Right cardiac atrium (tissue), 5 donors: Measurements from ENCODE around the gene CHST13. TPM values are rescaled to one million over a fixed set of nuclear protein-coding genes. Genes with fewer than 3 reads are reported as not detected.

Source experiments
- ATAC-seq, 2 donors: fragments of 200-7000 bp; cut with Tn5 transposase; one replicate each; pipeline versions ENCODE4 v1.8.0 to v1.9.1; 2020; ENCODE audit warnings: moderate library complexity in 2 of 2, mild to moderate bottlenecking in 1 of 2
- DNase-seq, 3 donors: peaks; one replicate each; pipeline ENCODE4 v3.0.0-alpha.2; 2020
- H3K27ac ChIP-seq: one replicate; pipeline ENCODE4 v1.5.1; 2013; ENCODE audit warnings: mild to moderate bottlenecking, low read length, control low read depth, moderate library complexity
- H3K27me3 ChIP-seq: one replicate; pipeline ENCODE4 v1.6.1; 2013; ENCODE audit not compliant: control insufficient read depth, insufficient read depth
- H3K4me1 ChIP-seq: one replicate; pipeline ENCODE4 v1.6.1; 2013; ENCODE audit warnings: low read length; ENCODE audit not compliant: control insufficient read depth, insufficient read depth
- H3K4me3 ChIP-seq: one replicate; pipeline ENCODE4 v1.5.1; 2013; ENCODE audit warnings: low read length, control low read depth
- H3K9me3 ChIP-seq: one replicate; pipeline ENCODE4 v1.6.1; 2013; ENCODE audit warnings: low read length; ENCODE audit not compliant: control insufficient read depth
- WGBS: extraction: QIAGEN DNeasy Blood & Tissue Kit; methylation state at CpG from one replicate; pipeline ENCODE4 v1.1.7; 2013; 5-methylcytosine and 5-hydroxymethylcytosine counted together
- intact Hi-C, 4 donors: fragments of 100-400 bp; cut with DNase I; formaldehyde crosslinking; loops; one replicate each; pipeline versions ENCODE4 v1.11.0 to v1.14.0; 2022 to 2023
- polyA plus RNA-seq: library from polyadenylated mRNA; stranded (reverse); fragments of 200-250 nt; gene quantifications from one replicate; pipeline ENCODE4 v1.2.3, GENCODE V29; 2013
- total RNA-seq, 4 donors: library from RNA; stranded (reverse); fragmentation: NEBNext Ultra II Directional; extraction: Animal tissue kit (Norgen Biotek cat#: 25700); gene quantifications; one replicate each; pipeline ENCODE4 v1.2.1, GENCODE V29; 2021
- donor health status: healthy with polysubstance abuse.
- donor health status: DM: no; HTN: yes; CAD: no.
- donor health status: DM: no; HTN: no; CAD: no.
- donor health status: DM: no; HTN: yes; CAD: no; lungs with severe emphysema.
- donor health status: DM: yes; HTN: yes; CAD: no.

The CHST13 gene
- total and polyA plus RNA-seq, 5 donors = 0.11 to 0.59 (median 0.27) TPM; not detected in 1

DNA sequence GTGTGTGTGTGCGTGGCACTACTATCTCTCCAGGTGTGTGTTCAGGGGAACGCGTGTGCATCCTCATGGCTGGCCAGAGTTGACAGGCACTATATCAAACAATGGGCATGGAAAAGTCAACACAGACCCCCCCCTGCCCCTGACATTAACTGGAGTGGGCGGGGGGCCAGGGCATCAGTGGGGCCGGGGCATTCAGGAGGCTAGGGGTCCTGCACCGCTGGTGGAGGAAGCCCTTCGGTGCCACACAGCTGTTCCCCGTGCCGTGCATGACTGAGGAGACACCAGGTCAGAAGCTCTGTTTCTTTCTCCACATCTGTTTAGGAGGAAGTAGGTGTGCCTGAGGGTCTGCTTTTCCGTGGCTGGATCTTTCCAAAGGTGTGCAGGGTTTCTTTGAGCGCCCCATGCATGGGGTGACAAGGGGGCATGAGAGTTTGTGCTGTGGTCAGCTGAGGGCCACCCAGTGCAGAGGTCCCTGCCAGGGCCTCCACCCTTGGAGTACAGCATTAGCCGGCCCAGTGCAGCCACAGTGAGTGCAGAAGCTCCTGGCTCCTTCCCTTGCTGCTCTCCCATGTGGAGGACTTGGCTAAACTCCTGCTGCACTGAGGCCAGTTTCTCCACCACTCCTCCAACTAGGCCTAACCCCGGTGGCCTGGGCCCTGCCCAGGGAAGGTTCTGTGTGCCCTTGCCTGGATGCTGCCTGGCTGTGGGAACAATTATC, 27.3 kb downstream of the CHST13 start:
- H3K4me3 ChIP-seq = no peak overlapping the region
- no peak overlapping the region for H3K27ac ChIP-seq
- H3K9me3 ChIP-seq = no peaks in the 10 kb centered on the region
- peak in 1 of 2 donors; percentile 59 for ATAC-seq
- H3K27me3 ChIP-seq = no peaks in the 10 kb centered on the region
- intact Hi-C loops = no loop called here
- DNase-seq = peak in 2 of 3 donors; percentile 56 to 74
- 69% methylated on average over 13 of the region's 13 CpGs for WGBS
- H3K4me1 ChIP-seq = no peaks in the 10 kb centered on the region

DNA sequence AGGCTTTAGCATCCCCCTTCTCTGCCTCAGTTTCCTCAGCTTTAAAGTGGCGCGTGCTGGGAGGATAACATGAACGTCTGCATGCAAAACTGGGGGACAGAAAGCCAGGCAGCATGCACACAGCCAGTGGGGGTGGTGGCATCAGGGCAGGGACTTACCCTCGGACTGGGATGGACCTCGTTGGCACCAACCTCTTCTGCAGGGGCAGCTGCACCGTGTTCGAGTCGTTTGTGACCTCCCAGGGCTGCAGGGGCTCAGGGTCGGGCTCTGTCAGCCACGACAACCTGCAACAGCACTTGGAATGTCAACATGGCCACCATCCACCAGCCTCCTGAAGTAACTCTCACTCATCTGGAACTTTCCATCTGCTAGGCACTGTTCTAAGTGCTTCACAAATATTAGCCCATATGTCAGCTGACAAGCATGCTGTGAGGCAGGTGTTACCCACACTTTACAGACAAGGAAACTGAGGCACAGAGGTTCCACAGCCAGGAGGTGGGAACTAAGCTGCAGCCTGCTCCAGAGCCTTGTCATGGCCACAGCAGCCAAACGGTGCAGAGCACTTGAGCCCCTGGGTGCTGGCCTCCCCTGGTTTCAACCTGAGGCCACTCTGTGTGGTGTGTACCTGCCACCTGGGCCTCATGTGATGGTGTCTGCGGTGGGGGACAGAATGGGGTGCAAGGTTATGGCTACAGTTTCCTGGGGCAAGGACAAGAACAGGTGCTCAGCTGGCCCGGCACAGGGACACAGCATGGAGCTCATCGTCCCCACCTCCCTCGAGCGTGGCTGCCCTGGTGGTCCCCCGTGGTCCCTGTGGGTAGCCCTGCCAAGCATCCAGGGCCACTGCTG, 28.1 kb downstream of the CHST13 start:
- Histone ChIP-seq H3K27me3 (no peaks in the 10 kb centered on the region), H3K27ac (no peak overlapping the region), H3K9me3 (no peaks in the 10 kb centered on the region), H3K4me3 (no peak overlapping the region), H3K4me1 (no peaks in the 10 kb centered on the region)
- DNase-seq (no peak), ATAC-seq (no peak)
- WGBS = 74% methylated on average over 17 of the region's 17 CpGs
- intact Hi-C loops = no loop called here

DNA sequence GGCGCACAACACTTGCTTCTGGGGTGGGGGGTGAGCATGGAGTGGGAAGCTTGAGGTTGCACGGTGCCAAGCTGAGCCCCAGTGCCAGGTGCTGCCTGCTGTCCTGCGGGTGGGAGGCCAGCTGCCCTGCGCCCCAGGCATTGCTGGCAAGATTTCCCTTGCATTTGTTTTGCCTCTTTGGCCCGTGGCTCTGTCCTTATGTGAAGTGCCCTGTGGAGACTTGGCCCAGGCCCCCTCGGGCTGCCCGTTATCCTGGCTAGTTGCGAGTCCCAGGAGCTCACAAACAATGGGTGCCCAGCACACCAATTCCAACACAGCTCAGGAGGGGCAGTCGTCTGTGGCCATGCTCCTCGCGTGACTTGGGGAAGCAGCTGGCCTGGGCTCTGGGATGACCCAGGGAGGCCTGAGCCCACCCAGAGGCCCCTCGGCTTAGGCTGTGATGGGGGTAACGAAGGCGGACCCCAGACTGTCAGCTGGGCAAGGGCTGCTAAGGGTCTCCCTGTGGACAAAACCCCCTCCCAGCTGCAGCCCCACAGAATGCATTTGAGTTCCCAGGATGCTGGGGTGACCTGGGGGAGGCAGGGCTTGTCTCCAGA, 28.8 kb downstream of the CHST13 start:
- ATAC-seq (no peak), DNase-seq (peak in 1 of 3 donors; percentile 48)
- Histone ChIP-seq H3K4me3 (no peak overlapping the region), H3K9me3 (no peaks in the 10 kb centered on the region), H3K27ac (no peak overlapping the region), H3K27me3 (no peaks in the 10 kb centered on the region), H3K4me1 (no peaks in the 10 kb centered on the region)
- intact Hi-C loops = no loop called here
- WGBS = 77% methylated on average over 14 of the region's 14 CpGs

DNA sequence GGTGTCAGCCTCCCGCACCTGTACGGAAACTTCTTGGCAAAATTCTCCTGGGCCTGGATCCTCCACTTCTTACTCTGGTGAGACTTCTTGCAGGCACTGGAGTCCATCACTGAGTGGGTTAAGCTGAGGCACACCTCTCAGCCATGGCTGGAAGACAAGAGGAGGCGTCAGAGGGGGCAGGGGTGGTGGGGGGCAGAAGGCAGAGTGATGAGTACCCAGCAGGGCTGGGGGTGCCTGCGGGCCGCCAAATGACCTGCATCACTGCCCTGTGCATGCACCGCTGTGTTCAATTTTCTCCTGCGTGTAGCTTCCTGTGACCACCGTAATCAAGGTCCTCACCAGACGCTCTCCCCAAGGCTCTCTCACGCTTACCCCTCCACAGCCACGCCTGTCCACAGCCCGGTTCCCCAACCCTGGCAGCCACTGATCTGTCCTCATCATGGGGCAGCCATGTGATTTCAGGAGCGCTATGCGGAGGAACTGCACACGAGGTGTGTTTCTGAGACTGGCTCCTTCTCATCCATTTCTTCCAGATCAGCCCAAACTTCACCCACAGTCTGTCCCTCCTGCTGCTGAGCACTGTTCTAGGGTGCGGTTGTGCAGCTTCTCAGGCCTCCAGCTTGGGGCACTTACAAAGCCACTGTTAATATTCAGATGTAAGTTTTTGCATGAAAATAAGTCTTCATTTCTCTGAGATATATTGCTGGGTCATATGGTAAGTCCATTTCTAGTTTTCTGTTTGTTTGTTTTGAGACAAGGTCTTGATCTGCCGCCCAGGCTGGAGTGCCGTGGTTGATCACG, 29.5 kb downstream of the CHST13 start:
- WGBS = 78% methylated on average over 19 of the region's 19 CpGs

DNA sequence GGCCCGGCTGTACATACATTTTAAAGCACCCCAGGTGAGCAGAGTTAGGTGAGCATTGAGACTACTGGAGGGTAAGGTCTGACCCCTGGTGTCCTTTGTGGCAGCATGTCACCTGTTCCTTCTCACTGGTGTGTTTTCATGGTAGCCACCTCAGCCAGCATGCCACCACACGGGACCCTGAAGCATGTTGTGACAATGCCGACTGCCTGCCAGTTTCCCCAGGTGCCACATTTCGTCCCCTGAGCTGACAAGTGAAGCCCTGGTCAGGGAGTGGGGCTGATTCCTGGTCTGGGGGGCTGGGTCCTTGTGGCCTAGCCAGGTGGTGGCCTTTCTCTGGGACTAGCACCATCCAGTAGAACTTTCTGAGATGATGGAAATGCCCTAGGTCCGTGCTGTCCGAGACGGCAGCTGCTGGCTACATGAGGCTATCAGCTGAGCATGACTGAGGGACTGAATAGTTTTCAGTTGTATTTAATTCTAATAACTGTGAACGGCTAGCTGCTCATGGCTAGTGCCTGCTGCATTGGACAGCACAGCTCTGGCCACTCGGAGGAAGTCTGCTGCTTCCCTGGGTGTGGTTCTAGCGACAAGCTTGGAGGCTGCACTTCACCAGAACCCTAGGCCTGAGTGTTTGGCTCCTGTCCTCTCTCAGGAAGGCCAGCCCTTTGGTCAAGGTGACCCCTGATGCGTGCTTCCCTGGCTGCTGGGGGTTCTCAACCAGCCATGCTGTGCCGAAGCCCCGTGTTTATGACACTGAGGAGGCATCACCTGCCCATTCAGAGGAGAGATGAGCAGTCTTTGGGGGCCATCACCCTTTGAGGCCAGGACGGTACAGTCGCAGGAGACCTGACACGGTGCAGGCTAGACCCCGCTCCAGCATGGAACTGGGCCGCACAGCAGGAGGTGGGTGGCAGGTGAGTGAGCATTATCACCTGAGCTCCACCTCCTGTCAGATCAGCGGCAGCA, 30.9 kb downstream of the CHST13 start:
- peak in 1 of 3 donors; percentile 15 for DNase-seq
- Histone ChIP-seq H3K4me1 (no peaks in the 10 kb centered on the region), H3K9me3 (no peaks in the 10 kb centered on the region), H3K4me3 (no peak overlapping the region), H3K27ac (no peak overlapping the region), H3K27me3 (no peaks in the 10 kb centered on the region)
- no peak for ATAC-seq
- intact Hi-C loops = no loop called here
- WGBS = 88% methylated on average over 19 of the region's 19 CpGs

More for the DNA sequence above, 29.5 kb downstream of the CHST13 start:
- Histone ChIP-seq H3K4me1 (no peaks in the 10 kb centered on the region), H3K4me3 (no peak overlapping the region), H3K27me3 (no peaks in the 10 kb centered on the region), H3K27ac (no peak overlapping the region), H3K9me3 (no peaks in the 10 kb centered on the region)
- DNase-seq = peak in 1 of 3 donors; percentile 17
- intact Hi-C loops = no loop called here
- ATAC-seq = no peak

DNA sequence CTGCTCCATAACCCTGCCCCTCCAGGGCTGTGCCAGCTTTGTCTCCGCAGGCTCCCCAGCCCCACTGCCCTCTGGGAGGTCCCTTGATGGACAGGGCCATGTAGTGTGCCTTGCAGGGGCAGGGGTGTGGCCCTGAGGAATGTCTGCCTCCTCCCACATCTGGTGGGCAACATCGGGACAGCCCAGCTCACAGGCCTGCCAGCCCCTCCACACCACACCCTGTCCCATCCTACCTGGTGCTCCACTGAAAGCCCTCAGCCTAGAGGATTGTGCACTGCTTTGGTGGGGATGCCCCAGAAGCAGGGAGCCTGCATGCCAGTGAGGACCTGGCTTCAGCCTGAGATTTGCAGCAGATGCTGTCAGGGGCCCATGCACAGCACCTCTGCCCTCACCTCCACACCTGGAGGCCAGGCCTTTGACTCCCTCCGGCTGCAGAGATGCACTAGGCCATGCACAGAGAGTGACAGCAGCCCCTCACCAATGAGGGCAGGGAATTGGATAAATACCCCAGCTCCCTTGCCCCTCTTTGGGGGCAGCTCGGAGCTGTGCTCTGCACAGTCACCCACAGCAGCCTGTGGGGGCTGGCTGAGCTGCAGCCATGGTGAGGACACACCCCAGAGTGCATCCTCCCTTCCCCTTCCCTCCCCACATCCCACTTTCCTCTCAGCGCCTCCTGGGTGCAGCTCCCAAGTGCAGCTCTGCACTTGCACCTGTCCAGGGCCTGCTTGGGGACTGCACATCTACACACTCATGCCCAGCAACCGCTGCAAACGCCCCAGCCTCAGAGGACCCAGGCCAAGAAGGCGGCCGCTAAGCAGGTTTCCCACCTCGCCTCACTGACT, 32.1 kb downstream of the CHST13 start:
- 73% methylated on average over 10 of the region's 10 CpGs for WGBS
- H3K27me3 ChIP-seq = no peaks in the 10 kb centered on the region
- ATAC-seq = no peak
- no peak overlapping the region for H3K27ac ChIP-seq
- intact Hi-C loops = no loop called here
- no peaks in the 10 kb centered on the region for H3K4me1 ChIP-seq
- H3K4me3 ChIP-seq = no peak overlapping the region
- DNase-seq = peak in 1 of 3 donors; percentile 16
- no peaks in the 10 kb centered on the region for H3K9me3 ChIP-seq

DNA sequence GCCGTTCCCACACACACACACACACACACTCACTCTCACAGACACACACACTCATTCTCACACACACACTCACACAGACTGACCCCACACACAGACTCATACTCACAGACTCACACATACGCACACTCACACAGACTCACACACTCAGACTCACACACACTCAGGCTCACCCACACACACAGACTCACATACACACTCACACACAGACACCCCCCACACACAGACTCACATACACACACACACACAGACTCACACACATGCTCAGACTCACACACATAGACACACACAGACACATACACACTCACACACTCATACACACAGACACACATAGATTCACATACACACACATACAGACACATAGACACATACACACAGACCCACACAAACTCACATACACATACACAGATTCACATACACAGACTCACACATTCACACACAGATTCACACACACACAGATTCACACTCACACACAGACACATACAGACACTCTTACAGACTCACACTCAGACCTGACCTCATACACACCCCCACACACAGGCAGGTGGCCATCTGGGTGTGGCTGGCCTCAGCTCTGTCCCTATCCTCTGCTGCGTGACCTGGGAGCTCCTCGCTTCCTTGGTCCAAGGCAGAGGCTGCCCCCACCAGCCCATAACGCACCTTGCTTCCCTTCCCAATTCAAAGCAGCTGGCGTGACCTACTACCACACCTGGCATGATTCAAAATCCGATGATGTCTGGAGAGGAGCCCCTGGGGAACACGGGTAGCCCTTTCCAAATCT, 32.9 kb downstream of the CHST13 start:
- no peak overlapping the region for H3K4me3 ChIP-seq
- H3K27me3 ChIP-seq = no peaks in the 10 kb centered on the region
- H3K27ac ChIP-seq = no peak overlapping the region
- H3K9me3 ChIP-seq = no peaks in the 10 kb centered on the region
- no peaks in the 10 kb centered on the region for H3K4me1 ChIP-seq
- no peak for ATAC-seq
- no peak for DNase-seq
- intact Hi-C loops = no loop called here
- WGBS = 89% methylated on average over 8 of the region's 8 CpGs

DNA sequence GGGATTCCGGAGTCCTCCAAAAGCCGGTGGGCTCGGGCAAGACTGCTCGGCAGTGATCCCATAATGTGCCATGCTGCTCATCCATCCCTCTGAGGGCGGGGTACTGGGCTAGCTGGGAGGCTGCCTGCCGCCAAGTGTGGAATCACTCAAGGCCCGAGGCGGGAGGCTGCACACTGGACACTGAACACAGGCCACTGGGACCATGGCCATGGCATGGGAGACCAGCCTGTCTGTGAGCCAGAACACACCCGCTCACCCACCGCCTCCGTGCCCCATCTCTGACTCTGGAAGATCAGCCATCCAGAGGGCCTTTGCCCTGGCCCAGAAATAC, 33.4 kb downstream of the CHST13 start:
- Histone ChIP-seq H3K4me3 (no peak overlapping the region), H3K4me1 (no peaks in the 10 kb centered on the region), H3K27me3 (no peaks in the 10 kb centered on the region), H3K27ac (no peak overlapping the region), H3K9me3 (no peaks in the 10 kb centered on the region)
- no peak for ATAC-seq
- no peak for DNase-seq
- intact Hi-C loops = no loop called here
- 91% methylated on average over 11 of the region's 11 CpGs for WGBS

DNA sequence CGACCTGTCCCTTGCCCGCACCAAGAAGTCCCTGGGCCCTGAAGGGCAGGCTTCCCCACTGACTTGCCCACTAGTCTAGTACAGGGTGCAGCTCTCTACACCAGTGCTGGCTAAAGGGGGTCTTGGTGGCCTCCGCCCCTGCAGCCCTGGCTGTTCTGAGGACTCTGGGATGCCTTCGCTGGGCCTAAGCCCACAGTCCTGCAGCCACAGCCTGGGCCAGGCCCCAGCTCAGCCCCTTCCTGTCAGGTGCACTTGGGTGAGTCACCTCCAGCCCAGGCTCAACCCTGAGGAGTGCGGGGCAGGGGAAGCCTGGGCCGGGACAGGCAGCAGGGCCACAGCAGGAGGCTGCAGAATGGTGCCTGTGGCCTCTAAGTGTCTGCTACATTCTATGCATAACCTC, 33.8 kb downstream of the CHST13 start:
- no peaks in the 10 kb centered on the region for H3K27me3 ChIP-seq
- intact Hi-C loops = no loop called here
- H3K4me1 ChIP-seq = no peaks in the 10 kb centered on the region
- H3K9me3 ChIP-seq = no peaks in the 10 kb centered on the region
- H3K27ac ChIP-seq = no peak overlapping the region
- DNase-seq (no peak), ATAC-seq (no peak)
- H3K4me3 ChIP-seq = no peak overlapping the region
- WGBS = 75% methylated on average over 6 of the region's 6 CpGs
